HG03442 (cell line): Measurements from ENCODE around the gene SPC25.
"Not testable (repeated sequence)": the region's sequence is repeated elsewhere in the genome, so short reads cannot be mapped to it uniquely, and the experiment has no call there.

Experiments used
- ATAC-seq: cut with Tn5 transposase; IDR thresholded peaks from one replicate; pipeline ENCODE4 v1.9.1; 2021; ENCODE audit warnings: mild to moderate bottlenecking, moderate library complexity; ENCODE audit not compliant: unreplicated experiment

The SPC25 gene

GRCh38 chr2:168890006-168890782 is at the start of gene SPC25:
SPC25 (minus strand) TSS chr2:168890430; CDS start chr2:168889519, 911 bp downstream.
- peak; percentile 100 for ATAC-seq

GRCh38 chr2:168939918-168940317 is 49.7 kb upstream of the SPC25 start:
- ATAC-seq: peak; percentile 92

GRCh38 chr2:168939061-168939460 is 48.8 kb upstream of the SPC25 start:
- ATAC-seq: no peak

- no peak for ATAC-seq
Observed at GRCh38 chr2:168935810-168936581, 45.8 kb upstream of the SPC25 start.

- ATAC-seq: no peak
Observed at GRCh38 chr2:168934826-168935225, 44.6 kb upstream of the SPC25 start.

- not testable (repeated sequence) for ATAC-seq
Observed at GRCh38 chr2:168932174-168932573, 41.9 kb upstream of the SPC25 start.

- ATAC-seq: no peak
Observed at GRCh38 chr2:168930242-168930641, 40.0 kb upstream of the SPC25 start.

GRCh38 chr2:168929031-168929430 is 38.8 kb upstream of the SPC25 start:
- ATAC-seq: no peak

- ATAC-seq: no peak
Observed at GRCh38 chr2:168928113-168928831, 38.0 kb upstream of the SPC25 start.

GRCh38 chr2:168926621-168927386 is 36.6 kb upstream of the SPC25 start:
- ATAC-seq: no peak

- ATAC-seq: no peak
Observed at GRCh38 chr2:168920504-168921157, 30.4 kb upstream of the SPC25 start.

GRCh38 chr2:168916331-168916675 is 26.1 kb upstream of the SPC25 start:
- no peak for ATAC-seq

- ATAC-seq: no peak
Observed at GRCh38 chr2:168915441-168916330, 25.5 kb upstream of the SPC25 start.

- ATAC-seq: no peak
Observed at GRCh38 chr2:168913495-168913894, 23.3 kb upstream of the SPC25 start.

- no peak for ATAC-seq
Observed at GRCh38 chr2:168912901-168913369, 22.7 kb upstream of the SPC25 start.

- ATAC-seq: no peak
Observed at GRCh38 chr2:168912466-168912865, 22.2 kb upstream of the SPC25 start.

GRCh38 chr2:168910330-168910729 is 20.1 kb upstream of the SPC25 start:
- ATAC-seq: no peak

- no peak for ATAC-seq
Observed at GRCh38 chr2:168907940-168908662, 17.9 kb upstream of the SPC25 start.

- no peak for ATAC-seq
Observed at GRCh38 chr2:168904358-168904757, 14.1 kb upstream of the SPC25 start.
